ENCODE data around the gene MSLN.

DNA sequence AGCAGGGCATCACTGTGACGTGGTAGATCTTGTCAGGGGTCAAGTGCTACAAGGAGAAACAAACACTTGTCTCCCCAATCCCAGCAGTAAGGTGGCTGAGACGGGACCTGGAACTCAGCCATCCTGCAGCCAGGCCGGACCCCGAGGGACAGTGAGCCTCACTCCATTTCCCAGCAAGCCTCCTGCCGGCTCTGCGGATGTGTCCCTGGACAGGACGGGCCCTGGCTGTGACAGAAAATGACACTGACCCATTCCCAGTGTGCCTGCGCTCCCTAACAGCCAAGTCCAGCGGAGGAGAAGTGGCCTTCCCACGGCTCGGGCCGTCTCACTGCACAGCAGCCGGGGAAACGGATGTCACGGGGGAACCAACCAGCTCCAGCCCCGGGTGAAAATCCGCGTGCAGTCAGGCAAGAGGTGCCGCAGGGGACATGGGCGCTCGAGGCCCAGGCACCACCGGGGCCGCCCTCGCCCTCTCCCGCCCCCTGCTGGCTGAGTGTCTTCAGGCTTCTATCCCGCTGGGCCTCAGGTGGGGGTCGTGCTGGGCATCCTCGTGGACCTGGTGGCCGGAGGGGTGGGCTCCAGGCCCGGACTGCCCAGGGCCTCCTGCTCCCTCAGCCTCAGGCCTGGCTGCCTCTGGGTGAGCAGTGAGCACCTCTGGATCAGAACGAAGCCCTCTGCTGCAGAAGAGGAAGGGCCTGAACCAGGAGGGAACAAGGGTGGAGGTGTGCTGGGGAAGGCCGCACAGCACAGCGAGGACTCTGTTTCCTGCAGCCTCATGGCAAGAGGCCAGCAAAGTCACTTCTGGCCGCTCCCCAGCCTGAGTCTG, 26.9 kb upstream of the MSLN start:
- TF ChIP-seq, protein P1, sequence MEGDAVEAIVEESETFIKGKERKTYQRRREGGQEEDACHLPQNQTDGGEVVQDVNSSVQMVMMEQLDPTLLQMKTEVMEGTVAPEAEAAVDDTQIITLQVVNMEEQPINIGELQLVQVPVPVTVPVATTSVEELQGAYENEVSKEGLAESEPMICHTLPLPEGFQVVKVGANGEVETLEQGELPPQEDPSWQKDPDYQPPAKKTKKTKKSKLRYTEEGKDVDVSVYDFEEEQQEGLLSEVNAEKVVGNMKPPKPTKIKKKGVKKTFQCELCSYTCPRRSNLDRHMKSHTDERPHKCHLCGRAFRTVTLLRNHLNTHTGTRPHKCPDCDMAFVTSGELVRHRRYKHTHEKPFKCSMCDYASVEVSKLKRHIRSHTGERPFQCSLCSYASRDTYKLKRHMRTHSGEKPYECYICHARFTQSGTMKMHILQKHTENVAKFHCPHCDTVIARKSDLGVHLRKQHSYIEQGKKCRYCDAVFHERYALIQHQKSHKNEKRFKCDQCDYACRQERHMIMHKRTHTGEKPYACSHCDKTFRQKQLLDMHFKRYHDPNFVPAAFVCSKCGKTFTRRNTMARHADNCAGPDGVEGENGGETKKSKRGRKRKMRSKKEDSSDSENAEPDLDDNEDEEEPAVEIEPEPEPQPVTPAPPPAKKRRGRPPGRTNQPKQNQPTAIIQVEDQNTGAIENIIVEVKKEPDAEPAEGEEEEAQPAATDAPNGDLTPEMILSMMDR (conservative IDR thresholded peaks at IDR 0.05), result no peak
- TF ChIP-seq ZFX (IDR thresholded peaks at IDR 0.05), result no peak
